OCI-LY7 (cell line): ENCODE results near the gene TRPM8.

Experiments used
- CTCF ChIP-seq: fragments of 200-600 bp; sonication (generic); conservative IDR thresholded peaks from 2 replicates; pipeline ENCODE4 v1.5.1; 2014; ENCODE audit warnings: mild to moderate bottlenecking, antibody characterized with exemption, low read length, moderate library complexity, mixed read lengths
- EZH2phosphoT487 ChIP-seq: fragments of 200-600 bp; sonication (generic); IDR thresholded peaks from 2 replicates; pipeline ENCODE4 v1.6.1; 2018; ENCODE audit warnings: low read depth, borderline replicate concordance, mild to moderate bottlenecking, mixed run types, antibody characterized with exemption, low read length, moderate library complexity, mixed read lengths

DNA sequence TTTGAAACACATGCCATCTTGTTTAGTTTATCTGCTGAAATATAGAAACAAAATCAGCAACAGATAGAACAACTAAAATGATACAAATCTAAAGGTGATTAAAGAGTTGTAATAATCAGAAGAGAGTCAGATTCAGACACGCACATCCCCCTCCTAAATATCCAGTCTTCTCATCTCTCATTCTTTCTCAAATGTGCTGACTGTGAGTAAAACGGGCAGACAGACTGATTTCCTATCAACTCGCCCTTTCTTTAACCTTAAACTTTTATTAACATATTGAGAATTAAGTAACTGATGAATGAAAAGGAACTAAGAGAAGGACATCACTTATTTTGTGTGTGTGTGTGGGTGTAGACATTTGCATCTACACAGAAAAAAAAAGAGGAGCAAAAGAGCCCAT, 98.7 kb downstream of the TRPM8 start:
- TF ChIP-seq CTCF (no peak), EZH2phosphoT487 (no peak)
